GM19238 (cell line): Measurements from ENCODE around the gene MTMR3.

Source experiments
- DNase-seq: peaks from one replicate; pipeline ENCODE4 v3.0.0; 2011; ENCODE audit warnings: low spot score; ENCODE audit not compliant: insufficient read length

The MTMR3 gene

DNA sequence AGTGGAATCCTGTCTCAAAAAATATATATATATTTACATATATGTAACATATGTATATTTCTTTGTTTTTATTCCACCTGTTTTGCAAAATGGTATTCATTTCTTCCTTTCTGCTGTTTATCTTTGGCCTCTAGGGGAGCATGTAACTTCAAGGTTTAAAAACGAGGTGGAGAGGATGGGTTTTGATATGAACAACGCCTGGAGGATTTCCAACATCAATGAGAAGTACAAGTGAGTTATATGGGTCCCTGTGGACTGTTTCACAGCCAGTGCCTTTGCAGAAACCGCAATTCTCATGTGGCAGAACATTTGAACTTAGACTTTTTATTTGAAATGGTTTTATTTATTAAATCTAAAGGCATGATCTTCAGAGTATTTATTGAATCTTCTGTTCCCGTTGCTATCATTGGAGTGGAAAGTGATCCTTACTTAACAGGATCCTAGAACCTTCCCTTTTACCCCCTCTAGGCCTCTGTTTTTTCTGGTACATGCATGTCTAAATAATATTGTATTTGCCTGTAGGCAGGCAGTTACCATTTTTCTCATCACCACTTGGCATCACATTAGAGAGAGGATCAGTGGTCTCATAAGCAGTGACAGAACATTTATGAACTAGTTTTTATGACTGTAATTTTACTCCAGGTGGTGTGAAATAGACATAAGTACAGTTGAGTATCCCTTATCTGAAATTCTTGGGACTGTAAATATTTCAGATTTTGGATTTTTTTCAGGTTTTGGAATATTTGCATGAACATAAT is 115.8 kb downstream of the MTMR3 start:
- DNase-seq, result no peak

DNA sequence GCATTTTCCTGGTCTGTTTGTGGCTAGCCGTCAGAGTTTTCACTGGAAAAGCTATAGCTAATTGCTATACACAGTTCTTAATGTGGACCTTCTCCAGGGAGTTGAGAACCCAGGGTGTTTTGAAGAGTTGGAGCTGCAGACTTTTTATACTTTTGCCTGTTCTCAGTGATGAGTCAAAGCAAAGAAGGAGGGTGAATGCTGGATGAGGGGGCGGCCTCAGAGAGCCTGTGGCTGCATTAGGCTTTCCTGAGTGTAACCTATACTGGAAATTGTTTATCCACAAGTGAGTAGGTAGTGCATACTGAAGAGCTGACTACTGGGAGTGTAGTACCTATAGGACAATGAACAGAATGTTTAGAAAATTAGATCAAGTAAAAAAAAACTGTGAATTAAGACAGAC is 117.6 kb downstream of the MTMR3 start:
- DNase-seq, result no peak

DNA sequence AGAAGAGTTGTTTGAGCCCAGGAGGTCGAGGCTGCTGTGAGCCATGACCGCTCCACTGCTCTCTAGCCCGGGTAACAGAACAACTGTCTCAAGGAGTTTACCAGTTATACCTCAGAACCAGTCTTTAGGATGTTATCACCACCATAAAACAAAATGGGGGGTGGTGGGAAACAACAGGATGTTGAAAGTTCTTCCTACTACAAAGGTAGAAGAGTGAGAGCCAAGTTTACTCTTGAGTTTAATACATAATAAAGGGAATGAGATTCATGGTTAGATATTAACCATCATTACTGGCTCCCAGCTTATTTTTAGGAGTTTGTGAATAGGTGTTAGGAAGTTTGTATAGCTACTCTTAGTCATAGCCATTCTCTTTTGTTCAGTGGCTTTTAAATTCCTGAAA is 118.5 kb downstream of the MTMR3 start:
- no peak for DNase-seq

DNA sequence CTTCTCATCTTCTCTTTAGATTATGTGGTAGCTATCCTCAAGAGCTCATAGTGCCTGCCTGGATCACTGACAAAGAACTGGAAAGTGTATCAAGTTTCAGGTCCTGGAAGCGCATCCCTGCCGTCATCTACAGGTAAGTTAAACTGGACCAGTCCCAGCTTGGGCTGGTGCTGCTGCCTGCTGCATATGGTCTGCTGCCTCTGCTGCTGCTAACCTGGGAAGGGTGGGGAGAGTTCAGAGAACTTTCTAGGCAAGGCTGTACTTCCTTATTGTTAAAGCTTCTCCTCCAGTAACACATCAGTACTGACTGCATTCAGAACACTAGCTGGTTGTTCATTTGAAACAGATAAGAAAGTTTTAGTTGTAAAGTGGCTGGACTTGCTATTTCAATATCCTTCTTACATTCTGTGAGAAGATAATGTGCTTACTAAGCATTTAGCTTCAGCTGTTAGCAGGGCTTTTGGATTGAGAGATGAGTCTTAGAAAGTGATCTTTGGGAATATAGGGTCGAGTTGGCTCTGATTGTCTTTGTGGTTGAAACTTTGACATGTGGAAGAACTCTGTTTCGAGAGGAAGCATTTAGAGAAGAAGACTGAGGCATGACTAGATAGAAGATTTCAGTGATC is 120.0 kb downstream of the MTMR3 start:
- DNase-seq, result no peak

DNA sequence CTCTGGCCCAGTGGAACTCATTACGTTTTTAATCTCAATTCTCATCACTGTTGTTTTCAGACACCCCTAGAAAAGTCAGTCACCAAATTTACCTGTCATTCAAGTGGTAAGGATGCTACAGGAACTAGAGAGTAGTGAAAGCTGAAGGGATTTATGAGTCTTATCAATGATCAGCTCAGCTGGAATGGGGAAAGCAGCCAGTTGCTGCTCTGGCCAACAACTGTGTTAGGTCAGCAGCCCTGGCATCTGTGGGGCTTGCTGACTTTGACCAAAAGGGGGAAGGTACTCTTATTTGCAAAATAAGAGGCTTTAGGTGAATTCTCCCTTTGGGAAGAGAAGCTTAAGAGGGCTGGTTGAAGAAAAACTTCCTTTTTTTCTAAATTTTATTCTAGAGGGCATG is 121.1 kb downstream of the MTMR3 start:
- DNase-seq, result no peak

DNA sequence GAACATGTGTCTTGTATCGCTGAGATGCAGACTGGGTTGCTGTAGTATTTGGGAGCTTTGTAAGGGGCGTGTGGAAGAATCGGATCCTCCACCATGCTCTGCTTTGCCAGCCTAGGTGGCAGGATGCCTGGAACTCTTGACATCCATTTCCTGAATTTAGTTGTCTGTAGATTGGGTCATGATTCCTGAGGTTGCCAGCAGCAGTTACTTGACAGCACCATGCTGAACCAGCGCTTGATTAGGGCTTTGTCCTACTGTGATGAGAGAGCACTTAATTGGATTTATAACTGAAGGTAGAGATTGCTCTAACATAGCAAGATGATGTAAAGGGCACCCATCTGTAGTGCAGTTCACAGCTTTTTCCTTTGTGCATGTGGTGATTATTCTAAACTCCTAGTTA is 121.7 kb downstream of the MTMR3 start:
- DNase-seq, result no peak

DNA sequence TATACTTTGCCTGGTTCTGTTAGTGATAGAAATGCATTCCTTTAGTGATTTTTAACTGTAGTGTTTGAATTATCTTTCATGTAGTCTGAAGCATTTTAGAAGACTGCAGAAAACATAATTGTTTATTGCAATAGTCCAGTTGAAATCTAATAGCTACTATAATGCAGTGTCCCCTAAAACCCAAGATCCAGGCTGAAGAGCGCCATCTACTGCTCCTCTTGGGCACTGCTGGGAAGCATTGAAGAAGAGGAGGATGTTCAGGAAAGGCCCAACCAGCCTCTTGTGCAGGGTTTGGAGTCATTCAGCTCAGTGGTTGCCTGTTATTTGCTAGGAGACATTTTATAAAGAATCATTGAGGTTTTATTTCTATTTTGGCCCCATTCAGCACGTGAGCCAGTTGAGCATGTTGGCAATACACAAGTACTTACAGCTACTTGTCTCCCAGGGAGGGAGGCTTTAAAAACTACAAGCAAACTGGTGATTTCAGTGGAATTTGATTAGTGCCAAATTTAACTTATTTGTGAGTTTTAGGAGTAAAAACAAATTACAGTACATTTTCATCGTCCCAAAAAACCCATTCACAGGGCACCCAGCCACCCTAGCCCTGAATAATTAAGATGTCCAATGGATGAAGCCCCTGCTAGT is 122.4 kb downstream of the MTMR3 start:
- DNase-seq, result peak; percentile 32

DNA sequence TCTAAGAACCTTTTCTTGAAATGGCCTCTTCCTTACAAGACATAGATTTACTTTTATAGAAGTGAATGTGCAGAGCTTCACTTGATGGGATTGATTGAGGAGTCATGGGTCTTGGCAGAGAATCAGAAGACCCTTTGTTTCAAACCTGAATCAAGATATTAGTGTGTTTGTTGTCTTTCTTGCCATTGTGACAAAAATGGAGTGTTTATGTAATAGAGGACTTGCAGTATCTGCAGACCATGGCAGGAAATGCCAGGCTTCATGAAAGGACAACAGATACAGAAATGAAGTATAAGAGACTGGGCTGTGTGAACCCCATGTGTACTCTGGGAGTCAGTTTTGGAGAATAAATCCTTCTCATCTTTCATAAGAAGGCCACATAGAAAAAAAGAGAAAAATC is 124.4 kb downstream of the MTMR3 start:
- no peak for DNase-seq

DNA sequence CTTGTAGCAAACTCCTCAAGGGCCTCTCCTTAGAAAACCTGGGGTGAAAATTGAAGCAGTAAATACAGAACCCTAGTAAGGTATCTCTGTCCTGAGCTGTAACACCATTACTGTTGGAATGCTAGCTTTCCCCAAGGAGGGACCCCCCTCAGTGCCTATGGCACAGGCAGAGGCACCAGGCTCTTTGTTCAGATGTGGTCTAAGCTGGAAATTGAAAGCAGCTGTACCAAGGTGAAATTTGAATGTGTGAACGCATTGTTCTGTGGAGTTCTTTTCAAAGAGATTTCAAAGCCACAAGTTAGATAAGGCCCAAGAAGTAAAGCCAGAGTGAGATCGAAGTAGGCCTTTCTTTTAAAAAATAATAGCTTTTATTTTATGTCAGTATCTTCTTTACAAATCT is 125.4 kb downstream of the MTMR3 start:
- no peak for DNase-seq

DNA sequence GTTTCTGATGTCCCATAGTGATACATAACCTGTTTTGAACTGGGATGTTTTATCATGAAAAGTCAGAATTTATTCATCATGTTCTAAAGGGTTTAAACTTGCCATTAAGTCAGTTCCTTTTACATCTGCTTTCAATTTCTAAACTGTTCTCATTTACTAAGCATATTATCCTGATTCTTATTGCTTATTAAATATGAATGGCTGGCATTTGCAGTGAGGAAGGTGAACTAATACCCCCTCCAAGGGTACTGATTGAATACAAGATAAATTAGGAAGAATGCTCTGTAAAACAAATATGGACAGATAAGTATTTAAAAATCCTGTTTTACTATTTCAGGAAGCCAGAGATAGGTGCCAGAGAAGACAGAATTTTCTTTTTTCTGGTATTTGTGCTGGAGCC is 126.5 kb downstream of the MTMR3 start:
- no peak for DNase-seq

DNA sequence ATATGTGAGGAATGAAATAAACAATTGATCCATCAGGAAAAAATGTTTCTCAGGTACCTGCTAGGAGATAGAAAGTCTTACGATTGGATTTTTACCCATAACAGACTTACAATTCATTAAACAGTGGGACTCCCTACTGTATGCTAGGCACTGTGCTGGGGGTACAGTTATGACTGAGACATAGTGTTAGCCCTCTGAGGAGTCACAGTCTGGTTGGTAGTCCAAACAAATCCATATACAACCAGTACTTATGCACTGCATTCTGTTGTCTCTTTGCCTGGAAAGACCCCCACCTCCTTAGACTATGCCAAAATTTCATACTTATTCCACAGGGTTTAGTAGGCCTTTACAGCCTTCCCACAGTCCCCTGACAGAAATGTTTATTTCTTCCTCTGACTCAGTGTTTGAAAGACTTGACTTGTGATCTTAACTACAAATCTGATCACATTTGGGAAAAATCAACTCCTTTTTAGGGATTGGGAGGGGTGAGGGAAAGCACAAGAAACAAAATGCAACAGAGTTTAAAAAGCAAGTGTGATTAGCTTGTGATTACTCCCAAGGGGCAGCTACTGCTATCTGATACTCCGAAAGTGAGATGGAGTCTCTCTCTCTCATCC is 127.9 kb downstream of the MTMR3 start:
- DNase-seq, result no peak

DNA sequence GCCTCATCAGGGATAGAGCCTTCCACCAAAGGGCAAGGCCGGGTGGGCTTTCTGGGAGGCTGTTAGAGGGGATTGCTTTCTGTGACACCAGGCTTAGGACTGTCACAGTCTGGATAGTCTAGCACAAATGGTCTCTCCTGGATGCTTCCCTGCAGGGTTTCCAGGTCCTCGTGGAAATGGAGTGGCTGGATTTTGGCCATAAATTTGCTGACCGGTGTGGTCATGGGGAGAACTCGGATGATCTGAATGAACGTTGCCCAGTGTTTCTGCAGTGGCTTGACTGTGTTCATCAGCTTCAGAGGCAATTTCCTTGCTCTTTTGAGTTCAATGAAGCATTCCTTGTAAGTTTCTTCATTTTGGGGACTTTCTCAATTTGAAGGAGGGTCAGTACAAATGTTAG is 130.2 kb downstream of the MTMR3 start:
- DNase-seq, result no peak

DNA sequence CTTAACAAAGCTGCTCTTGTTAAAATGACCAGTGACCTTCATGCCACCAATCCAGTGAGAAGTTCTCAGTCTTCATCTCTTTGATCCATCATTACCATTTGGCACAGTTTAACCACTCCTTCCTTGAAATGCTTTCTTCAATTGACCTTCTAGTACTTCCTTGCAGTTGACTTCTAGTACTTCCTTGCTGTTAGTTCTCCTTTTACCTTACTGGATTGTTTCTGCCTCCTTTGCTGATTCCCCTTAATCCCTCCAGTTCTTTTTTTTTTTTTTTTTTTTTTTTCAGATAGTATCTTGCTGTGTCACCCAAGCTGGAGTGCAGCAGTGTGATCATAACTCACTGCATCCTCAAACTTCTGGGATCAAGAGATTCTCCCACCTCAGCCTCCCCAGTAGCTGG is 131.3 kb downstream of the MTMR3 start:
- DNase-seq, result no peak

DNA sequence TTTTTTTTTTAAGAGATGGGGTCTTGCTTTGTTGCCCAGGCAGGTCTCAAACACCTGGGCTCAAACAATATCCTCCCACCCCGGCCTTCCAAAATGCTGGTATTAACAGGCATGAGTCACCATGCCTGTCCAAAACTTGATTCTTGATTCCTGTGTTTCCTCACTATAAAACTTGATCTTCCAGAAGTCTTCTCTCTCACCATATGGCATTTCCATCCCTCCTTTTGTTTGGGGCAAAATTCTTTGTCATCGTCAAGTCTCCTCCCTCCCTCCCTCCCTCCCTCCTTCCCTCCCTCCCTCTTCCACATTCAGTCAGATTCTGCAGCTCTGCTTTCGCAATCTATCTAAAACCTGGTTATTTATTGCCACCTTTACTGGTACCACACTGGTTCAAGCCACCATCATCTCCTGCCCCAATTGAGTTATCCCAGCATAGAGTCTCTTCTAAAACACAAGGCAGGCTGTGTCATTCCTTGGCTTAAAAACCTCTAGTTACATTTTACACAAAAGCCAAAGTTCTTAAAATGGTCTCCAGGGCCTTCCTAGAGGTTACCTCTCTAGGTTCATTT is 132.3 kb downstream of the MTMR3 start:
- no peak for DNase-seq

DNA sequence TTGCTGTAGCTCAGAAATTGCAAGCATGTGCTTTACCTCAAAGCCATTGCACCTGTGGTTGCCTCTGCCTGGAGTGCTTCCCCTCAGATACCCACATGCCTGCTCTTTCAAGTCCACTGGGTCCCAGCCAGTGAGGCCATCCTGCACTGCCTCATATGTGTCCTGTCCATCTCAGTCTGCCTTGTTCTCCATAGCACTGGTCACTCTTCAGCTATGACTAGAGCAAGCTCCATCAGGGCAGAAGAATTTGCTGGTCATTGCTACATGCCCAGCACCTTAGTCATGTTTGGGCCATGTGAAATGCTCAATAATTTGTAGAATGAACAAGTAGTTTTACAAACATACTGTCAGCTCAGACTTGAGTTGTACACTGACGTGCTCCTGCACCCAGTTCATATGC is 132.9 kb downstream of the MTMR3 start:
- no peak for DNase-seq

DNA sequence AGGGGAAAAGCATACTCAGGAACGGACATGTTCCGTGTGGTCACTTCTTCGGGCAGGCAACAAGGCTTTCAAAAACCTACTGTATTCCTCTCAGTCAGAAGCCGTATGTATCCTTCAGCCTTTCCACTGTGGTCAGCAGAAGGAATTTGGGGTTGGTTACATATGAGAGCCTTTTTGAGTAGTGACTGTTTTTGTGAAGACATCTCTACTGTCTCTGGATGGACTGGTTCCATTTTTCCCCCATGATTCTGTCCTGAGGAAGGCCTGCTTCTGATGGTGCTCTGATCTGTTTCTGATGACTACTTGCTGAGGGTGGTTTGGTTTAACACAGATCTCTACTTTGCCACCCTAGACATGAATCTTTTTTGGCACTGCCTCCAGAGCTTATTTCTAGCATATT is 133.6 kb downstream of the MTMR3 start:
- no peak for DNase-seq

DNA sequence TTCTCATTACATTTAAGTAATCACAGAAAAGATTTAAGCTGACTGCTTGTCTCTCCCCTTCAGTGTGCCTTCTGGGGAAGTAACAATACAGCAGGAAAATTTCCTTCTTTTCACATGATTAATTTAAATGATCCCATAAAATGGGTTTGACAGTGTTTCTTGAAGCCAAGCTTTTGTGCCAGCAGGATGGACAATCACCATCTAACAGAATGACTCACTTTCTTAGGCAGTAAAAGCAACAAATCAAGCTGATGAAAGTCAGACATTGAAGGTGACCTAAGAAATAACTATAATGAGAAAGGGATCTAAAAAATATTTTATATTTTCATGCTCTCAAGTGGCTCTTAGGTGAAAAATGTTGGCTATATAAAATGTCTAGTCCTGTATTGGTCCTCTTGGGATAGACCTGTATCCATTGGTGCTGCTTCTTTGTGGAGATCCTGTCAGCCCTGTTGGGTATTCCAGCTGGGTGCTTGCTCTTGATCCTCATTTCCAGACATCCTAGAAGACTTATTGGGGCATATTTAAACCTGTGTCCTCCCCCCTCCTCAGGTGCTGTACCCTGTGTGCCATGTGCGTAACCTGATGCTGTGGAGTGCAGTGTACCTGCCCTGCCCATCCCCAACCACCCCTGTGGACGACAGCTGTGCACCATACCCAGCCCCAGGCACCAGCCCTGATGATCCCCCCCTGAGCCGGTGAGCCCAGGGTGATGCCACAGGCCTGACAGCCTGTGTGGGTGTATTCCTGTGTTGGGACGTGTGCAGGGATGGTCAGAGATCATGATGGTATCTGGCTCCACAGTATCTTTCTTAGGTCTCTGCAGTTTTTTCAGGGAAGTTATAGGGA is 134.6 kb downstream of the MTMR3 start:
- no peak for DNase-seq

DNA sequence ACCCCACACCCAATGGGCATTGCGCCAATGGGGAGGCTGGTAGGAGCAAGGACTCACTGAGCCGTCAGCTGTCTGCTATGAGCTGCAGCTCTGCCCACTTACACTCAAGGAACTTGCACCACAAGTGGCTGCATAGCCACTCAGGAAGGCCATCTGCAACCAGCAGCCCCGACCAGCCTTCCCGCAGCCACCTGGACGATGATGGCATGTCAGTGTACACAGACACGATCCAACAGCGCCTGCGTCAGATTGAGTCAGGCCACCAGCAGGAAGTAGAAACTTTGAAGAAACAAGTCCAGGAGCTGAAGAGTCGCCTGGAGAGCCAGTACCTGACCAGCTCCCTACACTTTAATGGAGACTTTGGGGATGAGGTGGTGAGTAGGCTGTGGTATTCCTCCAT is 137.5 kb downstream of the MTMR3 start:
- DNase-seq, result no peak

DNA sequence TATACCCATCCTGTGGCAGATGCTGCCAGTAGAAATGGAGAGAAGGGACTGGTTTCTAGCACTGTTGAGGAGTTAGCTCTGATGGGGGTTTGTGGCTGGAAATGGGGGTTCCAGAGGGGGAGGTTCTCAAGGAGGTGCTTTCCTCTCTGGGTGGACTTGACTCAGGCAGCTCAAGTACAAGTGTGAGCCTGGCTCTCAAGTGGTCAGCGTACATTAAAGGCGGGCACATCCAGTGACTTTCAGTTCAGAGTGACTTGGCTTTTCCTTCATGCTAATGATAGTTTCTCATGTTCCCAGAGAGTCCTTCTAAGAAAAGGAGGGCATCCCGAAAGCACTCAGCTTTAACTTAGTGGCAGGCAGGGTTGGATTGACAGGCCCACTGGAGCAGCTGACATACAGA is 138.4 kb downstream of the MTMR3 start:
- no peak for DNase-seq

DNA sequence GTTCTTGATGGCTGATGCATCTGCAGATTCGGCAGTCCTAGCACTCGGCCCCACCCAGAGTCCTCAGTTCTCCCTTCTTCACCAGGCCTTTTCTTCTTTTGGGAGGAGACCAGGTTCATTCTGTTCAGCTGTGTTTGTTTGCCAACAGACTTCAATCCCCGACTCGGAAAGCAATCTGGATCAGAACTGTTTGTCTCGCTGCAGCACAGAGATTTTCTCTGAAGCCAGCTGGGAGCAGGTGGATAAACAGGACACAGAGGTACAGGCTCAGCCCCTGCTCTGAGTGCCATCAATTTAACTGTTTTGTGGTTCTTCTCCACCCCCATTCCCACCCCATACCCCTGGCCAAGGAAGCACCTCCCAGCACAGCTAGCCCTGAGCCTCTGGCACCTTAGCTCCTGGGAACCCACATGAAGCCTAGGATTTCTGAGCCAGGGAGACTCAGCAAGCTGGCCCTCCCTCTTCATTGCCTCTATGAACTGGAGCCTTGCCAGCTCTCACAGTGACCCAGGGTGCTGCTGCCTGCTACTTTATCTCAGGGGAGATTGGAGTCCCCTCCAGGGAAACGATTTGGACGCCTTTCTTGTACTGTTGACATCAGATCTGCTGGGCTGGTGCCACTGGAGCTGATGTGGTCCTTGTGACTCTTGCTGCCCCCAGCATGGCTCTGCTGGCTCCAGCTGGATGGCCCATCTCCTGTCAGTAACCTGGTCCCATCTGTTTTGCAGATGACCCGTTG is 139.1 kb downstream of the MTMR3 start:
- DNase-seq, result no peak
